Neural cell (in vitro differentiated cells): ENCODE measurements around the gene PNMA6A. TPM values are rescaled to one million over a fixed set of nuclear protein-coding genes. Genes with fewer than 3 reads are reported as not detected.

Experiments used
- H2AFZ ChIP-seq: fragments of 200-600, 300-800 bp; sonication (generic), shearing (Covaris generic); 2 replicates; pipeline ENCODE4 v1.6.0; 2014; ENCODE audit warnings: low read depth, mild to moderate bottlenecking, antibody characterized with exemption, low read length, moderate library complexity
- H3F3A ChIP-seq: fragments of 200-600 bp; shearing (Covaris generic); 2 replicates; pipeline ENCODE4 v1.6.1; 2016; ENCODE audit warnings: mild to moderate bottlenecking, moderate library complexity, mixed read lengths, antibody characterized with exemption, low read length; ENCODE audit not compliant: insufficient read depth, poor library complexity, severe bottlenecking
- H3K27ac ChIP-seq: fragments of 200-600, 300-800 bp; sonication (generic), shearing (Covaris generic); 2 replicates; pipeline ENCODE4 v1.5.1; 2014; ENCODE audit warnings: mild to moderate bottlenecking, low read length, moderate library complexity
- H3K27me3 ChIP-seq: fragments of 300-800, 200-600 bp; sonication (generic), shearing (Covaris generic); 2 replicates; pipeline ENCODE4 v1.6.0; 2014; ENCODE audit warnings: mild to moderate bottlenecking, low read depth, low read length, moderate library complexity; ENCODE audit not compliant: insufficient read depth
- H3K36me3 ChIP-seq: fragments of 300-800, 200-600 bp; sonication (generic), shearing (Covaris generic); 2 replicates; pipeline ENCODE4 v1.5.1; 2014; ENCODE audit warnings: mild to moderate bottlenecking, antibody characterized with exemption, low read length, moderate library complexity; ENCODE audit not compliant: insufficient read depth
- H3K4me2 ChIP-seq: fragments of 300-800, 200-600 bp; sonication (generic), shearing (Covaris generic); 2 replicates; pipeline ENCODE4 v1.6.0; 2014; ENCODE audit warnings: mild to moderate bottlenecking, low read length
- H3K4me3 ChIP-seq: fragments of 300-800, 200-600 bp; sonication (generic), shearing (Covaris generic); 2 replicates; pipeline ENCODE4 v1.5.1; 2014; ENCODE audit warnings: mild to moderate bottlenecking, low read length, moderate library complexity
- H3K79me2 ChIP-seq: fragments of 200-600 bp; shearing (Covaris generic); replicated peaks from 2 replicates; pipeline ENCODE4 v1.6.0; 2014; ENCODE audit warnings: mild to moderate bottlenecking, low read length, moderate library complexity; ENCODE audit not compliant: insufficient read depth
- H3K9ac ChIP-seq: fragments of 300-800, 200-600 bp; sonication (generic), shearing (Covaris generic); 2 replicates; pipeline ENCODE4 v1.6.1; 2016; ENCODE audit warnings: mild to moderate bottlenecking, low read length, mixed read lengths
- H3K9me2 ChIP-seq: fragments of 200-600 bp; shearing (Covaris generic); 2 replicates; pipeline ENCODE4 v1.6.1; 2016; ENCODE audit warnings: mild to moderate bottlenecking, low read length, mixed read lengths; ENCODE audit not compliant: insufficient read depth
- H3K9me3 ChIP-seq: fragments of 200-600, 300-800 bp; sonication (generic), shearing (Covaris generic); 2 replicates; pipeline ENCODE4 v1.6.1; 2016; ENCODE audit warnings: mild to moderate bottlenecking, mixed run types, low read length, moderate library complexity, mixed read lengths
- H4K20me1 ChIP-seq: fragments of 200-600 bp; shearing (Covaris generic); 2 replicates; pipeline ENCODE4 v1.6.1; 2016; ENCODE audit warnings: mild to moderate bottlenecking, mixed run types; ENCODE audit not compliant: insufficient read depth
- CTCF ChIP-seq: fragments of 450-650 bp; IDR thresholded peaks from 2 replicates; pipeline ENCODE4 v1.5.1; 2014; ENCODE audit warnings: antibody characterized with exemption, mild to moderate bottlenecking, moderate library complexity; ENCODE audit not compliant: poor library complexity, severe bottlenecking
- EP300 ChIP-seq: fragments of 450-650 bp; conservative IDR thresholded peaks from 2 replicates; pipeline ENCODE4 v1.6.1; 2014; ENCODE audit warnings: antibody characterized with exemption, mild to moderate bottlenecking, moderate library complexity; ENCODE audit not compliant: poor library complexity, severe bottlenecking
- EZH2 ChIP-seq: fragments of 200-600, 300-800 bp; shearing (Covaris generic), sonication (generic); IDR thresholded peaks from 2 replicates; pipeline ENCODE4 v1.6.1; 2014; ENCODE audit warnings: antibody characterized with exemption, low read length, borderline replicate concordance, mild to moderate bottlenecking; ENCODE audit not compliant: insufficient read depth, poor library complexity, severe bottlenecking
- MXI1 ChIP-seq: fragments of 450-650 bp; conservative IDR thresholded peaks from 2 replicates; pipeline ENCODE4 v1.6.1; 2014; ENCODE audit warnings: antibody characterized with exemption, mild to moderate bottlenecking; ENCODE audit not compliant: poor library complexity, severe bottlenecking
- POLR2AphosphoS5 ChIP-seq: IDR thresholded peaks from 2 replicates; pipeline ENCODE4 v1.6.1; 2012
- RAD21 ChIP-seq: fragments of 450-650 bp; conservative IDR thresholded peaks from 2 replicates; pipeline ENCODE4 v1.6.1; 2014; ENCODE audit warnings: antibody characterized with exemption, mild to moderate bottlenecking, moderate library complexity
- SMC3 ChIP-seq: fragments of 450-650 bp; conservative IDR thresholded peaks from 2 replicates; pipeline ENCODE4 v1.6.1; 2014; ENCODE audit warnings: antibody characterized with exemption, mild to moderate bottlenecking, moderate library complexity; ENCODE audit not compliant: poor library complexity
- TAF1 ChIP-seq: IDR thresholded peaks from 2 replicates; pipeline ENCODE4 v1.6.1; 2012; ENCODE audit warnings: low read depth
- polyA plus RNA-seq: library from polyadenylated mRNA; depleted of rRNA; stranded (reverse); fragments of >200 nt; gene quantifications from 2 replicates; pipeline ENCODE4 v1.2.3, GENCODE V29; 2014
- TF ChIP-seq, protein P1 (sequence below): IDR thresholded peaks from 2 replicates; pipeline ENCODE4 v1.6.1; 2012; ENCODE audit warnings: borderline replicate concordance

PNMA6A gene
- polyA plus RNA-seq, 1 donor from 2014 or later: 11.3 TPM

GRCh38 chrX:153029875-153030274 is 42.4 kb upstream of the PNMA6A start:
- TF ChIP-seq SMC3: no peak
- TF ChIP-seq CTCF: no peak
- TF ChIP-seq EP300: no peak
- TF ChIP-seq MXI1: no peak
- no peak for TF ChIP-seq TAF1
- TF ChIP-seq, protein P1, sequence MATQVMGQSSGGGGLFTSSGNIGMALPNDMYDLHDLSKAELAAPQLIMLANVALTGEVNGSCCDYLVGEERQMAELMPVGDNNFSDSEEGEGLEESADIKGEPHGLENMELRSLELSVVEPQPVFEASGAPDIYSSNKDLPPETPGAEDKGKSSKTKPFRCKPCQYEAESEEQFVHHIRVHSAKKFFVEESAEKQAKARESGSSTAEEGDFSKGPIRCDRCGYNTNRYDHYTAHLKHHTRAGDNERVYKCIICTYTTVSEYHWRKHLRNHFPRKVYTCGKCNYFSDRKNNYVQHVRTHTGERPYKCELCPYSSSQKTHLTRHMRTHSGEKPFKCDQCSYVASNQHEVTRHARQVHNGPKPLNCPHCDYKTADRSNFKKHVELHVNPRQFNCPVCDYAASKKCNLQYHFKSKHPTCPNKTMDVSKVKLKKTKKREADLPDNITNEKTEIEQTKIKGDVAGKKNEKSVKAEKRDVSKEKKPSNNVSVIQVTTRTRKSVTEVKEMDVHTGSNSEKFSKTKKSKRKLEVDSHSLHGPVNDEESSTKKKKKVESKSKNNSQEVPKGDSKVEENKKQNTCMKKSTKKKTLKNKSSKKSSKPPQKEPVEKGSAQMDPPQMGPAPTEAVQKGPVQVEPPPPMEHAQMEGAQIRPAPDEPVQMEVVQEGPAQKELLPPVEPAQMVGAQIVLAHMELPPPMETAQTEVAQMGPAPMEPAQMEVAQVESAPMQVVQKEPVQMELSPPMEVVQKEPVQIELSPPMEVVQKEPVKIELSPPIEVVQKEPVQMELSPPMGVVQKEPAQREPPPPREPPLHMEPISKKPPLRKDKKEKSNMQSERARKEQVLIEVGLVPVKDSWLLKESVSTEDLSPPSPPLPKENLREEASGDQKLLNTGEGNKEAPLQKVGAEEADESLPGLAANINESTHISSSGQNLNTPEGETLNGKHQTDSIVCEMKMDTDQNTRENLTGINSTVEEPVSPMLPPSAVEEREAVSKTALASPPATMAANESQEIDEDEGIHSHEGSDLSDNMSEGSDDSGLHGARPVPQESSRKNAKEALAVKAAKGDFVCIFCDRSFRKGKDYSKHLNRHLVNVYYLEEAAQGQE: no peak
- no peak for TF ChIP-seq RAD21
- no peak for TF ChIP-seq EZH2
- no peak for TF ChIP-seq POLR2AphosphoS5
- Histone ChIP-seq H3F3A (no peaks in the 10 kb centered on the region), H3K36me3 (no peaks in the 10 kb centered on the region), H3K9ac (no peak overlapping the region), H3K79me2 (no peaks in the 10 kb centered on the region), H3K4me3 (no peak overlapping the region), H2AFZ (no peak overlapping the region), H3K27me3 (no peaks in the 10 kb centered on the region), H4K20me1 (no peaks in the 10 kb centered on the region), H3K27ac (no peak overlapping the region), H3K9me2 (no peaks in the 10 kb centered on the region), H3K9me3 (no peaks in the 10 kb centered on the region), H3K4me2 (no peak overlapping the region)

DNA sequence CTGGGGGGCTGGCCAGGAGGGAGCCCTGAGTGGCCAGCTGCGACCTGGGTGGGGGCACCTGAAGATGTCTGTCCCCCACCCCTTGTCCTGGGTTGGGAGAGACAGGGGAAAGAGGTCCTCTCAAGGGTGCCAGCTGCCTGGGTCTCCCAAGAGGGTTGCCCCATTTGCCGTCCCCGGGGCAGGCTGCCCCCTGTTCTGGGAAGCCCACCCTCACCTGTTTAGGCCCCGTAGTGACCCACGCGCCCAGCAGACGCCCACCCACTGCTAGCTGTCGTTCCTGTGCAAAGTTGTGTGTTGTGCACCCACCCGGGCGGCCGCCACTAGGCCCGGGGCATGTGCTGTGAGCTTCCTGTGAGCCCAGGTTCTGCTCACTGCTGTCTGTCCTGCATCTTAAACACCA is 41.5 kb upstream of the PNMA6A start:
- Histone ChIP-seq H3K27ac (no peak overlapping the region), H3K9me3 (no peaks in the 10 kb centered on the region), H3K9ac (no peak overlapping the region), H4K20me1 (no peaks in the 10 kb centered on the region), H3K36me3 (no peaks in the 10 kb centered on the region), H3K9me2 (no peaks in the 10 kb centered on the region), H2AFZ (no peak overlapping the region), H3K79me2 (no peaks in the 10 kb centered on the region), H3K4me3 (no peak overlapping the region), H3K27me3 (no peaks in the 10 kb centered on the region), H3F3A (no peaks in the 10 kb centered on the region), H3K4me2 (no peak overlapping the region)
- TF ChIP-seq MXI1: no peak
- no peak for TF ChIP-seq EZH2
- TF ChIP-seq RAD21: no peak
- no peak for TF ChIP-seq SMC3
- TF ChIP-seq EP300: no peak
- TF ChIP-seq CTCF: no peak
